Midbrain (tissue), 1 donor: ENCODE data around the gene RTN4RL1.

Source experiments
- DNase-seq: peaks from one replicate; lab custom pipeline; 2025; lab: John Stamatoyannopoulos, UW

RTN4RL1 gene

DNA sequence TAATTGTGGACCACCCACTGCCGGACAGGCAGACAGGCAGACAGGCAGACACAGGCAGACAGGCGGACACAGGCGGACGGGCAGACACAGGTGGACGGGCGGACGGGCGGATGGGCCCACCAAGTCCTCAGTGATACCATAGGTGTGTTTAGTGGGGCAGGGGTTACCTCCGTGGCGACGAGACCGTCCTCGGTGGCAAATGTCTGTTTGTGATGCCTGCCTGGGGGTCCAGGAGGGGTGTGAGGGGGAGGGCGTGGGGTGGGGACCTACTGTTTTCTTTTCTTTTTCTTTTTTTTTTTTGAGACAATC, 76.7 kb downstream of the RTN4RL1 start:
- no peak for DNase-seq

DNA sequence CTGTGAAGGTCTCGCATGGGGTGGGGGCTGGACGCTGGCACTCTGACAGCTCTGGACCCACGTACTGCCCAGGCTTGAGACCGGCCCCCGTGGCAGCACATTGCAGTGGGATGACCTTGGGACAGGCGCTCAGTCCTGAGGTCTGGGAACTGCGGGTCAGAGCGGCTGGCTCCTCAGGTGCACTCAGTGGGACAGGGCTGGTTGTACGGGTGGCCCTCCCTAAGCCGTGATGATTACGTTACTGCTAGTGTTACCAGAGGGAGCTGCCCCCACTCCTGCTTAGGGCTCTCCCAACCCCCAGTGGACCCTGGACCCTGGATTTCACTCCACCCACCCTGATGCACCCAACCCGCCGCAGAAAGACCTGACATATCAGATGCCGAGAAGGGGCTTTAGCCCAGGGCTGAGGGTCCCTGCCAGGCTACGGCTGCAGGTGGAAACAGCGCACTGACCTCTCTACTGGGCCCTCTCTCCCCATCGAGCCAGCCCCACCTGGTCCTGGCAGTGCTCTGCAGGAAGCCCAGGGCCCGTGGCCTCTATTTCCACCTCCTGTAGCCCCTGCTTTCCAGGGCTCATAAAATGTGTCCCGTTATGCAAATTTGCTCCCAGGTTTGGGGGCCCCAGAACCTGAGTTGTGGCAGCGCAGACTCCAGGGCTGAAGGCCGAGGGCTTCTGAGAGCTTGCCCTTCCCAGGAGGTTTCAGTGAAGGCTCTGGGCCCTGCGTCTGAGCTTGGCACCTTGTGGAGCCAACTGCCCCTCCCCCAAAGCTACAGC, 77.2 kb downstream of the RTN4RL1 start:
- DNase-seq = no peak

DNA sequence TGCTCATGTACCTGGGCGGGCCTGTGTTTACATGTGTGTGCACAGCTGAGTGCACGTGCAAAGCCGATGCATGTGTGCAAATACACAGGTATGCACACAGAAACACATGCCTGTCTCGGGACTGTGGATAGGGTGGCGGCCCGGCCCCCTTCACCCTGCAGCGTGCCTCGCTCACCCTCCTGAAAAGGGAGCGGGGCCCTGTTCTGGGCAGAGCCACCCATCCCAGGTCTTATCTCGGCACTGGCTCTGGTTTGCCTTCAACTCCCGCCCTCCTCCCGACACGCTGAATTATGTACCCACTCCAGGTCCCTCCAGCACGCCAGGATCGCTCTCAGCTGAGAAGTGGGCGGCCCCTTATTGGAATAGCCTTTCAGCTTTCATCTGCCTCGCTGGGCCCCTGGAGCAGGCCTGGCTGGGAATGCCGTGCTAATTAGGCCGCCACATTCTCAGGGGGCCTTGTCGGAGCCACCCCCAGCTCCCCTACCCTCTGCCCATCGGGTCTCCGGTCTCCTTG, 77.8 kb downstream of the RTN4RL1 start:
- DNase-seq = no peak

DNA sequence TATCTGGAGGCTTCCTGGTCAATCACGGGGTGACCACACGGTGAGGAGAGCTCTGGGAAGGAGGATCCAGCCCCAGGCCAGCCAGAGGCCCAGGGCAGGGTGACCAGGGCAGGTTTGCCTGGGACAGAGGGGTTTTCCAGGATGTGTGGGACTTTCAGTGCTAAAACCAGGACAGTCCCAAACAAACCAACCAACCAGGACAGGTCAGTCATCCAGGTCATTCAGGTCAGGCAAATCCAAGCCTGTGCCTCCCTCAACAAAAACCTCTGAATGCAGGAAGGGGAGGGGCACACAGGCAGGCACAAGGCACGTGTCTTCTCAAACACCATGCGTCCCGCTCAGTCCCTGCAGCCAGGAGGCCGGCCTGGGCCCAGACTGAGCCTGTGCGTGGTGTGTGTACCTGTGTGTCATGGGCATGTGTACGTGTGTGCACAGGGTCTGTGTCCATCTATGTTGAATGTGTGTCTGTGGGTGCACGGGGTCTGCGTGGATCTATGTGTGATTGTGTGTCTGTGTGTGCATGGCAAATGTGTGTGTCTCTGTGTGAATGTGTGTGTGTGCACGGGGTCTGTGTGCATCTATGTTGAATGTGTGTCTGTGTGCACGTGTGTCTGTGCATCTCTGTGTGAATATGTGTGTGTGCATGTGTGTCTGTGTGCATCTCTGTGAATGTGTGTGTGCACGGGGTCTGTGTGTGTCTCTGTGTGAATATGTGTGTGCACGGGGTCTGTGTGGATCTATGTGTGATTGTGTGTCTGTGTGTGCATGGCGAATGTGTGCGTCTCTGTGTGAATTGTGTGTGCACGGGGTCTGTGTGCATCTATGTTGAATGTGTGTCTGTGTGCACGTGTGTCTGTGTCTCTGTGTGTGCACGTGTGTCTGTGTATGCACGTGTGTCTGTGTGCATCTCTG, 78.9 kb downstream of the RTN4RL1 start:
- DNase-seq = no peak

DNA sequence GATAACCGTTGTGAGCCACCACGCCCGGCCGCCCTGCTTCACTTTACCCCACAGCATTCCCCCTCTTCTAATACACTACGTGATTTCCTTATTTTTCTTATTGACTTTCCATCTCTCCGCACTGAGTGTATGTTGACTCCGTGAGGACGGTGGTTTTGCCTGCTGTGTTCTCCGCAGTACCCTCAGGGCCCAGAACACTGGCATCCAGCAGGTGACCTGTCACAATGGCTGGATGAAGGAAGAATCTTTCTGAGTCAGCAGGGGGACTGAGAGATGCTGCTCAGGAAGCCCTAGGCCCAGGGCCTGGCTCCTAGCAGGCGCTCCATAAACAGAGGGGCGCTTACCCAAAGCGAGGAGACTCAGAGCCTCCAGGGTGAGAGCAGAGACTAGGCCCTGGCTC, 79.5 kb downstream of the RTN4RL1 start:
- no peak for DNase-seq

DNA sequence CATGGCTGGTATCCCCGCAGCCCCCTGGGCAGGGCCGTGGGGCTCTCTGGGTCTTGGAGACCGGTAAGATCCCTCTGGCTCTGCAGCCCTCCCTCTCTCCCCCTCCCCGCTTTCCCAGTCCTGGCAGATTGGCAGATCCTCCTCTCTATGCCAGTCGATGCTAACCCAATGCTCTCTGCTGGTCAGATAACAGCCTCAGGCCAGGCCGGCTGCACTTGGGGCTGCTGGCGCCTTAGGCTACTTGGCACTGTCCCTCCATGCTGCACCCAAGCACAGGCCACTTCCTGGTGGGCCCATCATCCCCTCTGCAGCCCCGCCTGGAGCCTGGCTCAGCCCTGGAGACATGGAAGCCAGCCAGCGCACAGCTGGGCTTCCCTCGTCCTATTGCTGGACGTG, 81.7 kb downstream of the RTN4RL1 start:
- no peak for DNase-seq

DNA sequence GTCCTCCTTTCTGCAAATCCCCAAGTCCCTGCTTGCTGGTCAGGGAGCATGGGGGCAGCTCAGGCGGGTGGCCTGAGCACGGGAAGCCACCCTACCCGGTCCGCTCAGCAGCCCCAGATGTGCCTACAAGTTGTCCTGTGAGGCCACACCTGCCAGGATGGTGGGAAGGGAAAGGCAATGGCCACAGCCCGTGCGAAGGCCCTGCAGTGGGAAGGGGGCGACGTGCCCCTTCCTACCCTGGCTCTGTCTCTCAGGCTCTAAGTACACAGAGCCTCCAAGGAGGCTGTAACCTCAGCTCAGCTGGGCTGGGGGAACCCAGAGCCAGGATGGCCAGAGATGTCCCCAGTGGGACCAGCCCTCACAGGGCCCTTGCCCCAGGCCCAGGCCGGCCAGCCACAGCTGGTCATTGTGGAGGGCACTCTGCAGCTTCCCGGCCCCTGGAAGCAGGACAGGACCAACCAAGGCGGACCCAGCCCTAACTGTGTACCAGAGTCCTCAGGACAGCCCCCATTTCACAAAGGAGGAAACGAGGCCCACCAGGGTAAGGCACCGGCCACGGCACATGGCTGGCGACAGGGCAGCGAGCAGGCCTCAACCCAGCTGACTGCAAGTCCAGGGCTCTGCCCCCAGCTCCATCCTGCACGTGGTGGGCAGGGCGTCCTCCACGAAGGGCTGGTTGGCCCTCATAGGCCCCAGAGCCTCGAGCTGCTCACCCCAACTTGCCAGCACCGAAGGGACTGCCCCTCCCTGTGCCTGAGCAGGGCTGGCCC, 82.3 kb downstream of the RTN4RL1 start:
- no peak for DNase-seq

DNA sequence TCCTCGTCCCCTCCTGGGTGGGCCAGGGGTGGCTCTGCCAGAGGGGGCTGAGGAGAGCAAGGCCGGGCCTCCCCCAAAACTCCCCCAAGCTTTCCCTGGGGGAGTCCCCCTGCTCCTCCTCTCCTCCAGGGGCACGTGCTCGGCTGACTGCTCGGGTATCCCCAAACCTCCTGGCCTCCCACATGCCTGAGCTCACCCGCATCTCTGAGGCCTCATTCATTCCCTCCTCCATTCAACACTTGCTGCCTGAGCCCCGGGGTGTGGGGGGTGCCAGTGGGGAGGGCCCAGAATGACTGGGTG, 83.1 kb downstream of the RTN4RL1 start:
- no peak for DNase-seq

DNA sequence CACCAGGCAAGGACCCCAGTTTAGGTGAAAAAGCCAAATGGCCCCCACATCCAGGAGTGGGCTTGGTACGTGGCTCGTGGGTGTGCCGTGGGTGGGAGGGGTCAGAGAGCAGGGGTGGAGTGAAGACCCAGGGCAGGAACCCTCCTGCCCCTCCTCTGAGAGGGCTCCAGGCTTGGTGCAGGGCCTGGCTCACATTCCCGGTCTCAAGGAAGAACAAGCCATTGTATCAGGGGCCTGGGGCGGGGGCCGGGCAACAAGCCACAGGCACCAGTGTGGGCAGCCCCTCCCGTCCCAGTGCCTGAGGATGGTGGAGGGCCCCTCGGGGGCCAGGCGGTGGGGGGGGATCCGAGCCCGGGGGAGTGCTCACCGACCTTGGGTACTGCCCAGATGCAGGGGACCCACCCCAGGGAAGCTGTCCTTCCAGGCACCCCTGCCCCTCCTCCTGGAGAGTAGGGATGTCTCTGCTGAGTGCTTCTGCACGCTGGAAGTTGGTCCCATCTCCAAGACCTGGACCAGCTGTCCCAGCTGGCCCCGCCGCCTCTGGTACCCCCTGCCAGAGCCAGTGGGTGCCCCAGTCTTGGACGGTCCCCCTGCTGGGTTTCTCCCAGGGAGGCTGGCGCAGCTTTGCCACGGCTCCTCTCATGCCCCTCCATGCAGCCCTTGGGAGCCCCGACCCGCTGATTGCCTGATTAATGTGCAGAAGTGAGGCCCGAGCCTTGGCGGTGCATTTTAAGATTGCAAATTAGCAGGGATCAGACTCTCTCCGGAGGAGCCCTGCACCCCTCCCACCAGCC, 83.7 kb downstream of the RTN4RL1 start:
- DNase-seq = no peak

DNA sequence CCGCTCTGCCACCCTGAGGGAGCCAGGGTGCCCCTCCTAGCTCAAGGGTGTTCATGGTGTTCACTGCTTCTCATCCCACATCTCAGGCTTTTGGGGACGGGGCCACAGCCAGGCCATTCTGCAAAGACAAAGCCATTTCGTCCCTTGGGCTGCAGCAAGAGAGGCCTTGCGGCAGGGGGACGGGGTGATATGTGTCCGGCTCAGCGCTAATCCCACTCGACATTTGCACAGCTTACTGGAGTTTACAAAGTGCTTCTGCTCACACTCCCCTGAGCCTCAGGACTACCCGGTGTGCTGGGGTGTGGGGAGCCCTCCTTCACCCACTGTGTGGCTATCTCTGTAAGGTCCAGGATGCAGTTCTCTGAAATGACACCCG, 84.3 kb downstream of the RTN4RL1 start:
- DNase-seq = no peak

DNA sequence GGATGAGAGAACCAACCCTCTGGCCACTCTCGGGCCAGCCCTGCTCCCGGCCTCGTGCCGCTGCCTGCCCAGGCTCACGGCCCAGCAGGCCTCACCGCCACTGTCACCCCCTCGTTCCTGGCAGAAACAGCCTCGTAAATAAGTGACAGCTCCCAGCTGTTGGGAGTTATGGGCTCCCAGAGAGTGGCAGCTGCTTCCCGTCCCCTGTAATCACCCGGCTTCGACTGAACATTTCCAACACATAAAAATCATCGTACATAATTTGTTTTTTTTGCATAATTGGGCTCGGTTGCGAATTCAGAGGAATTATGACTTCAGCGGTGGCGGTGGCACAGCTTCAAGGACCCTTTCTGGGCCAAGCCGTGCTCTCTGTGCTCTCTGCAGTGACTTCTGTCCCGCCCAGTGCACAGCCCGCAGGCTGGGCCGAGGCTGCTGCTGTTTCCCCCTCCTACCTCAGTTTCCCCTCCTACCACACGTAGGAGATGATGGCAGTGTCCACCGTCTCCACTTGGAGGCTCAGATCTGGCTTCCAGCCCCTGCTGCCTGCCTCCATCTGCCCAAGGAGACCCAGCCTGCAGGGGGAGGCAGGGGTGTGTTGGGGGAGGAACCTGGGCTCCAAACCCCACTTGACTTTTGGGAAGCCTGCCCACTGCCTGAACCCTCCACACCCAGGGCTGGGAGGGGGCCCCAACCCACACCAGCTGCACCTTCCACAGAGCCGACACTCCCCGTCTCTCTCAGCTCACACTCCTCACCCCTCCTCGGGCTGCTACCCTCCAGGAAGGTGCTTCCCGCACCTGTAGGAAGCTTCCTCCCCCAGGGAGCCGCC, 84.9 kb downstream of the RTN4RL1 start:
- DNase-seq = no peak

DNA sequence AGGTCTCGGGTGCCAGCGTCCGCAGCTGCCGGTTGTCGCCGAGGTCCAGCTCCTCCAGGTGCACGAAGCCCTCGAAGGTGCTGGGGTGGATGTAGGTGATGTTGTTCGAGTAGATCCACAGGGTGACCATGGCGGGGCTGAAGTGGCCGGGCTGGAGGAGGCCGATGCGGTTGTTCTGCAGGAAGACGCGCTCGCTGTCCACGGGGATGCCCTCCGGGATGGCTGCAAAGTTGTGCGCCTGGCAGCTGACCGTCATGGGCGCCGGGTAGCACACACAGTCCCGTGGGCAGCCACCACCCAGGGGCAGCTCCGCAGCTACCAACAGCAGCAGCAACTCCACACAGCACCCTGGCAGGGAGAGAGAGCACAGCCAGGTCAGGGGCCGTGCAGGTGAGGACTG, 87.7 kb downstream of the RTN4RL1 start:
- DNase-seq = no peak

DNA sequence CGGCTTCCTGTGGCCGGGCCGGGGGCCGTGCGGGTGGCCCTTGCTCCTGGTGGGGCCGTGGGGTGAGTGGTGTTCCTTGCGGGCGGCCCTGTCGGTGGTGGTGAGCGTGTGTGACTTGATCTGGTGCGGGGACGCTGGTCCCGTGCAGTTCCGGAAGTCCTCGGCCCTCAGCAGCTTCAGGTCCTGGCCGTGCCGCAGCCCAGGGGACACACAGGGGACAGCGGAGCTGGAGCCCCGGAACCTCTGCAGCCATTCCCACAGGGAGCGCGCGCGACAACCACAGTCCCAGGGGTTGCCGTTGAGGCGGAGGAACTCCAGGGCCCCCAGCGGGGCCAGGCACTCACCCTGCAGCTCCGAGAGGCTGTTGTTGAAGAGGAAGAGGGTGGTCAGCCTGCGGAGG, 88.4 kb downstream of the RTN4RL1 start:
- no peak for DNase-seq

DNA sequence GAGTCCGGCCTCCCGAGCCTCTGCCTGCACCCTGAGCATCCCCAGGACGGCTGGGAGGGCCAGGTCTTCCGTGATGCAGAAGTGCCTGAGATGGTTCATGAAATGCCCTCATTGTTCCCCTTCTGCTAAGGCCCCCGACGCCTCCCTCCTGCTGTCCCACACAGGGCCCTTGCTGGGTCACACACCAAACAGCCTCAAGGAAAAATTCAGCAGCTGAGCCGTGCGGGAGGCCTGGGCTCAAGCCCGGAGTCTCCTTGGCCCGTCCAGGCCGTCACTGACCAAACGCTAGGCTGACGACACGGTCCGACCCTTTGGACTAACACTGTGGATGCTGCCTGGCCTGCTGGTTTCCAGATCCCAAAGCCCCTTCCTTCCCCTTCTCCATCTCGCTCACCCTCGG, 90.2 kb downstream of the RTN4RL1 start:
- DNase-seq = no peak

DNA sequence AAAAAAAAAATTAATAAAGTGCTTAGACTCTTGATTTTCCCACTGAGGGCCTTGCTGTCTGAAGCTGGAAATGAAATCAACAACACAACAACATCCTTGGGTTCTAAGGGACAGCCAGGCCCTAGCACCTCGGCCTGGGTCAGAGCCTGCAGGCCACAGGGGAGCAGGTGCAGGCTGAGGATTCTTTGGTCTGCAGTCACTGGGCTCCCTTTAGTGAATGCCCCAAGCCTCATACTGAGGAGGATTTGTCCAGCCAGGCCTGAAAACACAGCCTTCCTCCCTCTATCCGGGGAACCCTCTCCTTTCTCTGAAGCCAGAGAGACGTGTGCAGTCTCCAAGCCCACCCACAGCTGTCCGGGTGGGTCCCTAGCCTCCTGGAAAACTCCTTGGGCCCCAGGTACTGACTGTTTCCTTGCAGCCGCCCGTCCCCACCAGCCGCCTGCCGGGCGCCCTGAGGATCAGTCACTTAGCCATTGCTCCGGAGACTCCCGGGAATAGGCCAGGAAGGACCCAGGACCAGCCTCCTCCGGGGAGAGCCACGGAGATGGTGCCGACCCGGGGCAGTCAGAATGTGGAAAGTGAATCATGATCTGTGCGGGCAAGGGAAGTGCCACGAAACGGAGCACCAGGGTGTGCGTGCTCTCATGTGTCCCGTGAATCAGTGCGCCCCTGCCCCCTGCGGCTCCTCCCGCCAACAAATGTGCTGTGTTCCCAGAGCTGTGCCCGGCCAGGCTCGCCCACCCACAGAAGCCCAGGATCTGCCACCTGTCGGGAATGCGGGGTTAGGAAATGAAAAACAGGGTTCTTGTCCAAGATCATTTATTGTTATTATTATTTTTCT, 91.0 kb downstream of the RTN4RL1 start:
- no peak for DNase-seq

DNA sequence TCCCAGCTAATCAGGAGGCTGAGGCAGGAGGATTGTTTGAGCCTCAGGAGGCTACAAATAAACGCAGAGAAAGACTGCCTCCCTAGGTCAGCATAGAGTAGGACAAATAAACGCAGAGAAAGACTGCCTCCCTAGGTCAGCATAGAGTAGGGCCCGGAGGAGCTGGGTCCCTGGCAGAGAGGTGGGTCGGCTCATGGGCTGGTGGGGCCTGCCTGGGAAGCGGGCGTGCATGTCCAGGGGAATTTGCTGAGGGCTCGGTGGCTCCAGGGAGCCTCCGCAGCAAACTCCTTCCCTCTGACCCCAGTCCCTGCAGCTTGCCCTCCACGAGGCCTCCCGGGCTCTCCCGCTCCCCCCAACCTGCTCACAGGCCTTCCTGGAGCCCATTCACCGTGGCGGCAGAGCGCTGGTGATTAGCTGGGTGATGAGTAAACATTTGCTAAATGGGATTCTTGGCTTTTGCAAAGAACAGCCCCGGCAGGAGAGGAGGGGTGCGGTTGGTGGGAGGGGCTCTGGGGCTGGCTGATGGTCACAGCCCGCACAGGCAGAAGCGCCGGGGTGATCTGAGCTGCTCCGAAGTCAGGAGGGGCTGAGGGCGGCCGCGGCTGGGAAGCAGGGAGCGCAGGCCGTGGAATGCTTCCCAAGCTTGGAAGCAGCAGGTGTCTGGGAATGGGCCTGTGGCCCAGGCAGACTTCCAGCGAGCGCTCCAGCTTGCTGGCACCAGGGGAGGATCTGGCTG, 93.1 kb downstream of the RTN4RL1 start:
- peak; percentile 28 for DNase-seq

DNA sequence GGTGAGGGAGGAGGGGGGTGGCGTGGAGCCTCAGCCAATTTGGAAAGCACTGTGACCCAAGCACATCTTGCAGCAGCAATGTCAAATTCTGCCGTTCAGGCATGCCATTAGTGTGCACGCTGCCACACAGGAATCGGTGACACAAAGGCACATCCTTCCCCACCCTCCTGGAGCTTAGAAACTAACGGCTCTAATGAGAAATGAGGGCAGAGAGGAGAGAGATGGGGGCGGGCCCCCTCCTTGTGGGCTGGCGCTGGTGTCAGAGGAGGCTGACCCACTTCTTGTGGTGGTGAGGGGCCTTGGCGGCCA, 94.8 kb downstream of the RTN4RL1 start:
- DNase-seq = no peak

DNA sequence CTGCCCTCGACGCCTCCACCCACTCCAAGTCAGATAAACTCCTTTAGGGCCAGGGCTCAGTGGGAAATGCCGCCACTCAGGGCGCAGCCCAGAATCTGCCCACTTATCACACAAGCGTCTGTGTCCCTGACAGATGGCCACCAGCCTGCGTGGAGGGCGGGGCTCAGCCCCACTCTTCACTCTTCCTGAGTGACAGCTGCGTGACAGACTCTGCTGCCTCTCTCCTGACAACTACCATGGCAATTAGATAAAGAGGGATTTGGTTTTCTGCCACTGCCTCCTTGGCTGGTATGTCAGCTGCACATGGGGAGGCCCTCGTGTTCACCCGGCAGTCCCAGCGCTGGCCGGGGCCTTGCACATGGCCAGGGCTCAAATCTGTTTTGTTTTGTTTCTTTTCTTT, 96.2 kb downstream of the RTN4RL1 start:
- no peak for DNase-seq

DNA sequence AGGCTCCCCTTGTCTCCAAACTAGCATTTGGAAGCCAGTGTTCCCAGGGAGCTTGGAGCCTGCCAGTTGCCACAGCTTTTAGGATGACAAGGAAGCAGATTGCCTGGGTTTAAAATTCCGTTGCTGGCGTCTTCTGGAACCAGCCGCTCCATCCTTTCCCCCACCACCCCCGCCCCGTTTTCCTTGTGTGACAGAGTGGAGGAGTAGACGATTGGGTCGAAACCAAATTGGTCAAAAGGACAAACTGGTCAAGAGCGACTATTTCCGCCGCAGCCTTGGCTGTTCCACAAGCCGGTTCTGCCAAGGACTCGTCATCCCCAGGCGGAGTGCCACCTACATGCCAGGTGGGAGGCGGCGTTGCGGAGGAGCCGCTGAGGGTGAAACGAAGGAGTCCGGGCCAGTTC, 104.2 kb downstream of the RTN4RL1 start:
- peak; percentile 71 for DNase-seq

DNA sequence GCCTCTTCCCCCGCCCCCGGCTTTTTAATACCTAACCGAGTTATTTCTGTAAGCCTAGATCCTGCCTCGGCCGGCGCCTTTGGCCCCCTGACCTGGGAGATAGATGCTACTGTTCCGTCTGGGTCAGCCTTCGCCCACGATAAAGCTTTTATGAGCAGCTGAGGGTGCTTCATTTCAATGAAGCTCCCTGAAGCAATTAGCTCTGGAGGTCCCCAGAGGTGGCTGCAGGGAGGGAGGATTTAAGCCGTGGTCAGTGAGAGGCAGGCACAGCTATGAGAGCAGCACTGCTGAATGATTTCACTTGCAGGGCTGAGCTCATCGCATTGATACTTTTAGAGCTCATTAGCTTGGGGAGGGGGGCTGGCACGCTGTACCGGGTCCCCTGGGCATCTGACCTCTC, 105.9 kb downstream of the RTN4RL1 start:
- DNase-seq = no peak
